ENCODE data around the gene RRP1.

The RRP1 gene

DNA sequence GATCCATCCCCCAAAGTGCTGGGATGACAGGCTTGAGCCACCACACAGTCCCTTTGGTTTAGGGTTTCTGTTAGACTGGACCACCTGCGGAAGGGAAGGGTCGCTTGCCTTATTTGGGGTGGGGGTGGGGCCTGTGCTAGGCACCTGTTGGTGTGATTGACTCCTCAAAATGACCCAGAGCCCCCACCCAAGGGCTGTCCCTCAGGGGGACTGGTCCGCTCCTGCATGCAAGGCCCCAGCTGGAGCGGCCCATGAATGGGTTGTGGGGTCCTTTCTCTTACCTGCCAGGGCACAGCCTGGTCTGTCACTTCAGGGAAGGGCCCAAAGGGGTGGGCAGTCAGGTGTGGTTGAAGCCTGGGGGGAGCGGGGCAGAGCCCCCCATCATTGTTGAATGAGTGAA is 11.4 kb upstream of the RRP1 start:
- Mint-ChIP-seq H3K9me3 (no peaks in the 10 kb centered on the region), H3K27me3 (ENCODE audit: low read depth) (no peaks in the 10 kb centered on the region), H3K27ac (peak overlapping the region; percentile 95), H3K4me3 (peak overlapping the region; percentile 84), H3K4me1 (ENCODE audit: low read depth) (peaks cover 45% of the 10 kb centered on the region), H3K36me3 (ENCODE audit: low read depth) (peaks cover 21% of the 10 kb centered on the region)
- no peak for DNase-seq (ENCODE audit: low spot score)

DNA sequence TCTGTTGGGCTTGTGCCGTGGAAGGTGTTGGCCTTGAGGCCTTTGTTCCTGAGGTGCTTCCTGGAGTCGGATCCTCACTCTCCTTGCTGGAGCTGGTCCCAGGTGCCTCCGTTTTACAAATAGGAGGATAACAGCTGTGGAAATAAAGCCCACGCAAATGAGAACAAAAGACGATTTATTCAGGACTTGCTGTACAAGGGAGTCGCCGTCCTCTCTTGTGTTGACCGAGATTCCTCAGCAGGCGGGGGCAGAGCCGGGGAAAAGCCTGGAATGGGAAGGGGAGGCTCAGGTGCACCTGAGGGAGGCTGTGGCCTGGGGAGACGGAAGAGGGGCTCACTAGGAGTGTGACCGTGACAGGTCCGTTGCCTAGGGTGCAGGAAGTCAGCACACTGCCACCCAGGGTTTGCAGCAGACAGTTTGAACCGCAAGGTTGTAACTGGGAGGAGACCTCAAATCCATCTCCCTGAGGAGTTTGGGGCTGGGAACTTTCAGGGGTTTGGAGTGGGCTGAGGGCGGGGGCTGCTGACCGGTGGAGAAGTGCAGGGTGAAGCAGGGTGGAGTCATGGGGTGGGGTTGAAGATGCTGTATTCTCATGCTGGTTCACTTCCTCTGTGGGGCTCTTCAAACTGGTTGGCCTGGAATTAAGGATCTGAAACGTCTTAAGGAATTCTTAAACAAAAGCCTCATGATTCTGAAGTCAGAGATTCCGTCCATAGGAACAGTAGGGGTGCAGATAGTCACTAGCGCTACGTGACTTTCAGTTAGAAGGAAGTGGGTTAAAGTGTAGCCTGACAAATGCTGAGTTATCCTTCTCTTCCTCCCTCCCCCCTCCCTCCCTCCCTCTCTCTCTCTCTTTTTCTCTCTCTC is 10.7 kb upstream of the RRP1 start:
- no peaks in the 10 kb centered on the region for H3K9me3 Mint-ChIP-seq
- peaks cover 13% of the 10 kb centered on the region for H3K36me3 Mint-ChIP-seq (ENCODE audit: low read depth)
- H3K4me1 Mint-ChIP-seq (ENCODE audit: low read depth): peaks cover 50% of the 10 kb centered on the region
- H3K27ac Mint-ChIP-seq: peak overlapping the region; percentile 95
- H3K4me3 Mint-ChIP-seq: peak overlapping the region; percentile 84
- peak; percentile 17 for DNase-seq (ENCODE audit: low spot score)
- H3K27me3 Mint-ChIP-seq (ENCODE audit: low read depth): no peaks in the 10 kb centered on the region

DNA sequence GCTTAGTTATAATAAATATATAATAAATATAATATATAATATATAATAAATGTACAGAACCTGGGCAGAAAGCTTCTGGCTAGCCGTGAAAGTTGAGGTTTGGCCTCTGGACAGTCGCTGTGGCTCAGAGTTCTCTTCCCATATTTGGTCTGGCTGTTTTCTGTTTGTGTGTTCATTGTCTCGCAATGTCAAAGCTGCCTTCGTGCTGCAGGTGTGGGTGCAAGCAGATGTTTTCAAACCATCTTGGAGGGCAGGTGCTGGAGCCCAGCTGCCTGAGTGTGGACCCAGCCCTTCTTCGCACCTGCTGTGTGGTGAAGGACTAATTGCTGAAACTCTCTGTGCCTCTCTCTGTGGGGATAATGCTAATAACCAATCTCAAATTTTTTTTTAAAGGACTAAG is 9.7 kb upstream of the RRP1 start:
- DNase-seq (ENCODE audit: low spot score): no peak
- H3K9me3 Mint-ChIP-seq: no peaks in the 10 kb centered on the region
- peaks cover 7% of the 10 kb centered on the region for H3K36me3 Mint-ChIP-seq (ENCODE audit: low read depth)
- H3K27ac Mint-ChIP-seq: peak overlapping the region; percentile 57
- H3K4me1 Mint-ChIP-seq (ENCODE audit: low read depth): peaks cover 45% of the 10 kb centered on the region
- H3K4me3 Mint-ChIP-seq: peak overlapping the region; percentile 42
- H3K27me3 Mint-ChIP-seq (ENCODE audit: low read depth): no peaks in the 10 kb centered on the region

GRCh38 chr21:43781846-43782245 is 7.5 kb upstream of the RRP1 start:
- no peak for DNase-seq (ENCODE audit: low spot score)
- Mint-ChIP-seq H3K27me3 (ENCODE audit: low read depth) (no peaks in the 10 kb centered on the region), H3K36me3 (ENCODE audit: low read depth) (no peaks in the 10 kb centered on the region), H3K9me3 (no peaks in the 10 kb centered on the region), H3K27ac (no peak overlapping the region), H3K4me1 (ENCODE audit: low read depth) (peaks cover 36% of the 10 kb centered on the region), H3K4me3 (no peak overlapping the region)

DNA sequence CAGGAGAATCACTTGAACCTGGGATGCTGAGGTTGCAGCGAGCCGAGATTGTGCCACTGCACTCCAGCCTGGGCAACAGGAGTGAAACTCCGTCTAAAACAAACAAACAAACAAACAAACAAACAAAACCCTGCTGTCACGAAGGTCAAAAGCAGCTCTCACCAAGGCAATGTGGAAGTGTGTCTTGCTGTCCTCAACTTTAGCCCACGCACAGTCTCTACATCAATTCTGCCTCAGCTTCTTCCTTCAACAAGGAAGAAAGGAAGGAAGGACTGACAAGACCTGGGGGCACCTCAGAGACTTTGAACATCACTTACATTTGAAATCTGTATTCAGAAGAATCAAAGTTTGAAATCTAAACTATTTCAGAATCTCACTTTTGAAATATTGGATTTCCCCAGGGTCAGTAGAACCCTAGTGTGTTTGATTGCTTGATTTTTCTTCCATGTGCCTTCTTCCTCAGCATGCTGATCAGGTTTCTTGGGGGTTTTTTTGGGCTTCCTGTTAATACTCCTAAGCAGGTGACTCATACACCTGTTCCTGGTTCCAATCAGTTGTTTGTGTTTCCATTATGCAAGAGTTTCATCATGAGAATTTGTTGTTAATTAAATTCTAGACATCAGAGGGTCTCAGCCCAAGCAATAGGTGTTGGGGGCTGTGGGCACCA is 6.8 kb upstream of the RRP1 start:
- no peak for DNase-seq (ENCODE audit: low spot score)
- Mint-ChIP-seq H3K4me3 (no peak overlapping the region), H3K36me3 (ENCODE audit: low read depth) (no peaks in the 10 kb centered on the region), H3K27ac (peak overlapping the region; percentile 45), H3K9me3 (no peaks in the 10 kb centered on the region), H3K27me3 (ENCODE audit: low read depth) (no peaks in the 10 kb centered on the region), H3K4me1 (ENCODE audit: low read depth) (peaks cover 34% of the 10 kb centered on the region)

DNA sequence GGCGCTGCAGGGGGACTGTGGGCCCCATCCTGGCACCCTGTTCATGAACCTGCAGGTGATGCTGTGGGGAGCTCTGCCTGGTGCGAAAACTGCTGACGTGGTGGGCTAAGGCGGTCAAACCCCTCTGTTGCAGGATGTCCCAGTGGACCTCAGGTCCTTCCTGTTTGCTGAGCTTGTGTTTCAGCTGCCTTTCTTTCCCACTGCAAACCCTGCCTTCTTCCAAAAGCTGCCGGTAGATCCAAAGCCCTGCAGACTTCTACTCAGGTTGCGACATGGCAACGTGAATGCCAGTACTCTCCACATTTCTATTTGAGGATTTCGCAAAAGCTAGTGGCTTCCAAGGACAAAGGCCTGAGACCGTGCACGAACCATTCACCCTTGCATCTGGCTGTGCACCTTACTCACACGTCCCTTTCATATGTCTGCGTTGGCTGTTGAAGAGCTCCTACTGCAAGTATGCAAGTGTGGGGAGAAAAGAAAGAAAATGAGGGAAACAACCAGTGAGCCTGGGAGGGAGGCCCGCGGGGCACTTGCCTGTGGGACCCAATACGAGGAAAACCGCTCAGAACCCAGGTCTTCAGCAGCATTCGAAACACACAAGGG is 6.2 kb upstream of the RRP1 start:
- peak overlapping the region; percentile 45 for H3K27ac Mint-ChIP-seq
- DNase-seq (ENCODE audit: low spot score): no peak
- H3K4me1 Mint-ChIP-seq (ENCODE audit: low read depth): peaks cover 34% of the 10 kb centered on the region
- H3K4me3 Mint-ChIP-seq: no peak overlapping the region
- H3K9me3 Mint-ChIP-seq: no peaks in the 10 kb centered on the region
- H3K27me3 Mint-ChIP-seq (ENCODE audit: low read depth): no peaks in the 10 kb centered on the region
- no peaks in the 10 kb centered on the region for H3K36me3 Mint-ChIP-seq (ENCODE audit: low read depth)

DNA sequence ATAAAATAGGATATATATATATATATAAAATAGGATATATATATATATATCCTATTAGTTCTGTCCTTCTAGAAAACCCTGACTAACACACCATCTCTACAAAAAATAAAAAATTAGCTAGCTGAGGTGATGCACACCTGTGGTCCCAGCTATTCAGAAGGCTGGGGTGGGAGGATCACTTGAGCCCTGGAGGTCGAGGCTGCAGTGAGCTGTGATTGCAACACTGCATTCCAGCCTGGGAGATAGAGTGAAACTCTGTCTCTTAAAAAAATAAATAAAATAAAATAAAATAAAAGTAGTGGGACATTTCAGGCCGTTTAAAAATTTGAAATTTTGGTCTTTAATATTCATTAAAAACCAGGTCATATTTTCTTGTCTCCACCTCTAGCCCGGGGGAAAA is 4.2 kb upstream of the RRP1 start:
- H3K27me3 Mint-ChIP-seq (ENCODE audit: low read depth): no peaks in the 10 kb centered on the region
- H3K27ac Mint-ChIP-seq: no peak overlapping the region
- no peak overlapping the region for H3K4me3 Mint-ChIP-seq
- no peaks in the 10 kb centered on the region for H3K36me3 Mint-ChIP-seq (ENCODE audit: low read depth)
- no peak for DNase-seq (ENCODE audit: low spot score)
- peaks cover 21% of the 10 kb centered on the region for H3K4me1 Mint-ChIP-seq (ENCODE audit: low read depth)
- no peaks in the 10 kb centered on the region for H3K9me3 Mint-ChIP-seq

GRCh38 chr21:43786300-43786806 is 3.0 kb upstream of the RRP1 start:
- H3K27ac Mint-ChIP-seq: no peak overlapping the region
- H3K4me3 Mint-ChIP-seq: no peak overlapping the region
- H3K9me3 Mint-ChIP-seq: no peaks in the 10 kb centered on the region
- DNase-seq (ENCODE audit: low spot score): no peak
- H3K27me3 Mint-ChIP-seq (ENCODE audit: low read depth): no peaks in the 10 kb centered on the region
- peaks cover 24% of the 10 kb centered on the region for H3K4me1 Mint-ChIP-seq (ENCODE audit: low read depth)
- peaks cover 7% of the 10 kb centered on the region for H3K36me3 Mint-ChIP-seq (ENCODE audit: low read depth)

- Mint-ChIP-seq H3K9me3 (no peaks in the 10 kb centered on the region), H3K27me3 (ENCODE audit: low read depth) (no peaks in the 10 kb centered on the region), H3K4me3 (no peak overlapping the region)
Observed at GRCh38 chr21:43786807-43787440, 2.5 kb upstream of the RRP1 start.

DNA sequence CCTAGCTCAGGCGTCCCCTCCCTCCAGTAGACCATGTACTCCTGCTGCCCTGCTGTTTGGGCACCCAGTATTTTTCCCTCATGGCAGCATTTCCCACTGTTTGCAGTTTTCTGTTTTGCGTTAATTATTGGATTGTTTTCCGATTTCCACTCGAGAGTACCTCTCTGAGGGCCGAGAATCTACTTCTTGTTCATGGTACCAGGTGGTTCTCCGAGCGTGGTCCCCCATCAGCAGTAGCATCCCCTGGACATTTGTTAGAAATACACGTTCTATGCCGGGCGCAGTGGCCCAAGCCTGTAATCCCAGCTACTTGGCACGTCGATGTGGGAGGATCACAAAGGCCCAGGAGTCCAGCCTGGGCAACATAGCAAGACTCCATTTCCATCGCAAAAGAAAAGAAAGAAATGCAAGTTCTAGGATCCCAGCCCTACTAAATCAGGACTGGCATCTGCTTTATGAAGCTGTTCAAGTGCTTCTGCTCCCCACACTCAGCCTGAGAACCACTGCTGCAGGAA is 690 bp downstream of the RRP1 start:
- Mint-ChIP-seq H3K27me3 (ENCODE audit: low read depth) (no peaks in the 10 kb centered on the region), H3K4me1 (ENCODE audit: low read depth) (peaks cover 10% of the 10 kb centered on the region), H3K4me3 (peak overlapping the region; percentile 92), H3K9me3 (no peaks in the 10 kb centered on the region), H3K36me3 (ENCODE audit: low read depth) (peaks cover 27% of the 10 kb centered on the region), H3K27ac (peak overlapping the region; percentile 91)
- DNase-seq (ENCODE audit: low spot score): no peak

More at GRCh38 chr21:43786807-43787440, 2.5 kb upstream of the RRP1 start:
- Mint-ChIP-seq H3K36me3 (ENCODE audit: low read depth) (peaks cover 10% of the 10 kb centered on the region), H3K4me1 (ENCODE audit: low read depth) (peaks cover 25% of the 10 kb centered on the region), H3K27ac (no peak overlapping the region)
- DNase-seq (ENCODE audit: low spot score): no peak

GRCh38 chr21:43792406-43792805 is 3.0 kb downstream of the RRP1 start:
- Mint-ChIP-seq H3K27me3 (ENCODE audit: low read depth) (no peaks in the 10 kb centered on the region), H3K27ac (no peak overlapping the region), H3K36me3 (ENCODE audit: low read depth) (peaks cover 44% of the 10 kb centered on the region), H3K4me1 (ENCODE audit: low read depth) (peaks cover 10% of the 10 kb centered on the region), H3K9me3 (no peaks in the 10 kb centered on the region), H3K4me3 (no peak overlapping the region)
- DNase-seq (ENCODE audit: low spot score): no peak

DNA sequence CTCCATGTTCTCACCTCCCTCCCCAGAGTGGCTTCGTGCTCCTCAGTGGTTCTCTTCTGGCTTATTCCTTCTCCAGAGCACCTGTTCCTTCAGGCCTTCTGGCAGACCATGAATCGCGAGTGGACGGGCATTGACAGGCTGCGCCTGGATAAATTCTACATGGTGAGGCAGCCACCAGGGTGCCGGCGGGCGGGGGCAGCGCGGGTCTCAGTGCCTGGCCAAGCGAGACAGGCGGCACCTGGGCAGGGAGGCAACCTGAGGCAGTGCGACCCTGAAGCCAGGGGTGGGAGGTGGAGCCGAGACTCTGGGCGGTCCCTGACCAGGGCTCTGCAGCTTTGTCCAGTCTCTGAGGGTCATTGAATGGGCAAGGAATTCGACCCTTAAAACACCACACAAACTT is 3.9 kb downstream of the RRP1 start:
- Mint-ChIP-seq H3K4me3 (no peak overlapping the region), H3K36me3 (ENCODE audit: low read depth) (peaks cover 48% of the 10 kb centered on the region), H3K4me1 (ENCODE audit: low read depth) (peaks cover 10% of the 10 kb centered on the region), H3K27ac (no peak overlapping the region), H3K9me3 (no peaks in the 10 kb centered on the region), H3K27me3 (ENCODE audit: low read depth) (no peaks in the 10 kb centered on the region)
- DNase-seq (ENCODE audit: low spot score): no peak

GRCh38 chr21:43794311-43794710 is 4.9 kb downstream of the RRP1 start:
- Mint-ChIP-seq H3K27me3 (ENCODE audit: low read depth) (no peaks in the 10 kb centered on the region), H3K27ac (no peak overlapping the region), H3K4me3 (no peak overlapping the region), H3K4me1 (ENCODE audit: low read depth) (peaks cover 10% of the 10 kb centered on the region), H3K36me3 (ENCODE audit: low read depth) (peaks cover 53% of the 10 kb centered on the region), H3K9me3 (no peaks in the 10 kb centered on the region)
- DNase-seq (ENCODE audit: low spot score): no peak

All from T-helper 2 cell treated with Interferon-gamma antibody and Interleukin-4, amounts not matched to agents 5 μg/mL and 100 μg/mL, for 36 hours (primary cell).